HCT116 (cell line): Measurements from ENCODE around the gene TSC22D3. TPM values are rescaled to one million over a fixed set of nuclear protein-coding genes. Genes with fewer than 3 reads are reported as not detected.

Experiments used
- ATAC-seq: fragments of 200-7000 bp; cut with Tn5 transposase; 2 replicates; pipeline ENCODE4 v1.9.1; 2020; ENCODE audit warnings: mild to moderate bottlenecking, moderate library complexity
- BruUV-seq: library from RNA; stranded (reverse); fragments of 400-500 nt; replicated peaks from 2 replicates; lab custom pipeline; 2021; lab: Mats Ljungman, UMichigan
- CTCF ChIA-PET: fragments of 300-600 bp; sonication (Branson Sonifier 250); formaldehyde crosslinking; loops from one replicate; lab custom pipeline; 2021; ENCODE audit warnings: antibody characterized with exemption; lab: Charles Lee
- POLR2A ChIA-PET: fragments of 300-600, 350-600 bp; sonication (Branson Sonifier 250); formaldehyde crosslinking; loops from one replicate; lab custom pipeline; 2021; ENCODE audit warnings: antibody characterized with exemption; lab: Charles Lee
- RAD21 ChIA-PET, 2 experiments: fragments of 300-600 bp; sonication (Branson Sonifier 250); formaldehyde crosslinking; loops; one replicate each; lab custom pipeline; 2023; ENCODE audit warnings: low total read pairs in 2 of 2; ENCODE audit not compliant: uncharacterized antibody in 2 of 2, unreplicated experiment in 2 of 2, low non-redundant PET in 1 of 2; lab: Charles Lee
- DNase-seq: peaks from one replicate; pipeline ENCODE4 v3.0.0-alpha.2; 2010; ENCODE audit warnings: low read depth, low spot score
- H2AFZ ChIP-seq: fragments of 200-600 bp; shearing (Covaris generic), sonication (generic); 2 replicates; pipeline ENCODE4 v1.6.1; 2017; ENCODE audit warnings: low read depth, mixed run types, mixed read lengths, antibody characterized with exemption, low read length; ENCODE audit not compliant: poor library complexity, severe bottlenecking
- H3K27ac ChIP-seq: 2 replicates; pipeline ENCODE4 v1.5.1; 2012; ENCODE audit warnings: low read depth, low read length
- H3K27me3 ChIP-seq: fragments of 200-600 bp; sonication (generic); 2 replicates; pipeline ENCODE4 v1.6.1; 2016; ENCODE audit warnings: mixed run types, low read length, mixed read lengths; ENCODE audit not compliant: insufficient read depth
- H3K36me3 ChIP-seq, 2 experiments: fragments of 200-500 bp in 1 of 2; fragments of 200-600 bp in 1 of 2; sonication (Bioruptor generic) in 1 of 2; sonication (generic) in 1 of 2; 2 replicates each; pipeline versions ENCODE4 v1.5.1 to v1.6.1; 2014 to 2016; ENCODE audit warnings: low read length in 2 of 2, inconsistent platforms in 1 of 2, mixed read lengths in 1 of 2, mixed run types in 1 of 2; ENCODE audit not compliant: insufficient read depth in 2 of 2, control insufficient read depth in 1 of 2
- H3K4me1 ChIP-seq, 2 experiments: fragments of 200-600 bp in 1 of 2; sonication (generic) in 1 of 2; 2 replicates each; pipeline versions ENCODE4 v1.5.1 to v1.6.1; 2012 to 2017; ENCODE audit warnings: low read length in 2 of 2, inconsistent platforms in 1 of 2, mild to moderate bottlenecking in 1 of 2, mixed read lengths in 1 of 2, mixed run types in 1 of 2, moderate library complexity in 1 of 2; ENCODE audit not compliant: insufficient read depth in 2 of 2, control insufficient read depth in 1 of 2
- H3K4me2 ChIP-seq: fragments of 200-600 bp; sonication (generic); 2 replicates; pipeline ENCODE4 v1.6.1; 2017; ENCODE audit warnings: mixed run types, low read length, mixed read lengths
- H3K4me3 ChIP-seq, 2 experiments: fragments of 200-600 bp in 1 of 2; sonication (generic) in 1 of 2; replicated peaks in 1 of 2; 2 replicates each; pipeline ENCODE4 v1.5.1; 2011 to 2016; ENCODE audit warnings: low read length in 2 of 2, control low read depth in 1 of 2, low read depth in 1 of 2, mild to moderate bottlenecking in 1 of 2, mixed read lengths in 1 of 2, mixed run types in 1 of 2
- H3K79me2 ChIP-seq: fragments of 200-600 bp; sonication (generic); 2 replicates; pipeline ENCODE4 v1.6.1; 2017; ENCODE audit warnings: mild to moderate bottlenecking, mixed run types, low read length, moderate library complexity, mixed read lengths; ENCODE audit not compliant: insufficient read depth
- H3K9ac ChIP-seq: fragments of 200-600 bp; sonication (generic); 2 replicates; pipeline ENCODE4 v1.6.1; 2016; ENCODE audit warnings: low read length, mixed read lengths
- H3K9me2 ChIP-seq: fragments of 200-600 bp; sonication (generic), shearing (Covaris generic); 2 replicates; pipeline ENCODE4 v1.6.1; 2017; ENCODE audit warnings: mixed run types, mild to moderate bottlenecking, moderate library complexity; ENCODE audit not compliant: insufficient read depth
- H3K9me3 ChIP-seq, 2 experiments: fragments of 200-500 bp in 1 of 2; fragments of 200-600 bp in 1 of 2; sonication (Bioruptor generic) in 1 of 2; sonication (generic) in 1 of 2; 2 replicates each; pipeline ENCODE4 v1.6.1; 2014 to 2017; ENCODE audit warnings: low read length in 2 of 2, mixed read lengths in 2 of 2, inconsistent platforms in 1 of 2, low read depth in 1 of 2, mild to moderate bottlenecking in 1 of 2, mixed run types in 1 of 2, moderate library complexity in 1 of 2; ENCODE audit not compliant: control insufficient read depth in 1 of 2, insufficient read depth in 1 of 2
- H4K20me1 ChIP-seq: fragments of 200-600 bp; sonication (generic), shearing (Covaris generic); 2 replicates; pipeline ENCODE4 v1.6.1; 2017; ENCODE audit warnings: mixed run types, mild to moderate bottlenecking, moderate library complexity; ENCODE audit not compliant: insufficient read depth
- CBX3 ChIP-seq: IDR thresholded peaks from 2 replicates; pipeline ENCODE4 v1.6.1; 2012; ENCODE audit warnings: low read depth
- CEBPB ChIP-seq: IDR thresholded peaks from 2 replicates; pipeline ENCODE4 v1.6.1; 2012; ENCODE audit warnings: low read depth
- CTCF ChIP-seq, 3 experiments: fragments of 200-600 bp in 1 of 3; sonication (generic) in 1 of 3; IDR thresholded peaks in 2 of 3; conservative IDR thresholded peaks in 1 of 3; 2 replicates each; pipeline ENCODE4 v1.5.1; 2012 to 2017; ENCODE audit warnings: low read depth in 2 of 3, low read length in 2 of 3, antibody characterized with exemption in 1 of 3, borderline replicate concordance in 1 of 3, control low read depth in 1 of 3, mild to moderate bottlenecking in 1 of 3, mixed read lengths in 1 of 3, mixed run types in 1 of 3, moderate library complexity in 1 of 3; ENCODE audit not compliant: insufficient read depth in 1 of 3
- ELF1 ChIP-seq: IDR thresholded peaks from 2 replicates; pipeline ENCODE4 v1.6.1; 2012; ENCODE audit warnings: low read depth, borderline replicate concordance
- EZH2 ChIP-seq: fragments of 200-600 bp; sonication (generic); IDR thresholded peaks from 2 replicates; pipeline ENCODE4 v1.6.1; 2017; ENCODE audit warnings: antibody characterized with exemption, mixed run types
- EZH2phosphoT487 ChIP-seq: fragments of 200-600 bp; IDR thresholded peaks from 2 replicates; pipeline ENCODE4 v1.6.1; 2018; ENCODE audit warnings: antibody characterized with exemption, borderline replicate concordance
- FOSL1 ChIP-seq: IDR thresholded peaks from 2 replicates; pipeline ENCODE4 v1.6.1; 2012; ENCODE audit warnings: low read depth
- JUND ChIP-seq: IDR thresholded peaks from 2 replicates; pipeline ENCODE4 v1.6.1; 2012
- POLR2AphosphoS5 ChIP-seq: IDR thresholded peaks from 2 replicates; pipeline ENCODE4 v1.6.1; 2011; ENCODE audit warnings: mild to moderate bottlenecking, low read depth, low read length, moderate library complexity
- REST ChIP-seq: IDR thresholded peaks from 2 replicates; pipeline ENCODE4 v1.6.1; 2012; ENCODE audit warnings: low read depth
- SIN3A ChIP-seq: IDR thresholded peaks from 2 replicates; pipeline ENCODE4 v1.6.1; 2012; ENCODE audit warnings: low read depth
- TCF7L2 ChIP-seq: IDR thresholded peaks from 2 replicates; pipeline ENCODE4 v1.7.0; 2011; ENCODE audit warnings: borderline replicate concordance, inconsistent platforms; ENCODE audit not compliant: insufficient read depth, insufficient read length; ENCODE audit errors: extremely low read depth
- YY1 ChIP-seq: IDR thresholded peaks from 2 replicates; pipeline ENCODE4 v1.6.1; 2011; ENCODE audit warnings: low read length, low read depth, moderate library complexity, mild to moderate bottlenecking; ENCODE audit not compliant: insufficient replicate concordance; ENCODE audit errors: extremely low read depth
- ZFX ChIP-seq: fragments of 450-650 bp; IDR thresholded peaks from 2 replicates; pipeline ENCODE4 v1.6.1; 2017
- ZNF274 ChIP-seq: fragments of 200-500 bp; sonication (Bioruptor generic); IDR thresholded peaks from 2 replicates; pipeline ENCODE4 v1.6.1; 2014; ENCODE audit warnings: mild to moderate bottlenecking, low read depth, low read length, inconsistent platforms
- intact Hi-C: fragments of 100-400 bp; cut with micrococcal nuclease; formaldehyde crosslinking; loops from 2 replicates; pipeline ENCODE4 v1.10.0; 2022
- total RNA-seq: library from RNA; stranded (reverse); gene quantifications from one replicate; pipeline ENCODE4 v1.2.1, GENCODE V29; 2021; ENCODE audit not compliant: unreplicated experiment

TSC22D3 gene
- total RNA-seq, 1 experiment from 2014 or later = 24.6 TPM

GRCh38 chrX:107701493-107702121 is 74.0 kb downstream of the TSC22D3 start:
- H3K27me3 ChIP-seq = no peaks in the 10 kb centered on the region
- ChIA-PET RAD21 (no interaction called here), POLR2A (no interaction called here), CTCF (no interaction called here)
- no peak overlapping the region for H3K27ac ChIP-seq
- peaks cover 3 to 8% of the 10 kb centered on the region in 2 experiments; a peak in 2 of 4 replicates for H3K4me1 ChIP-seq
- TF ChIP-seq TCF7L2 (no peak), ZNF274 (no peak), CTCF (IDR thresholded peaks at IDR 0.05 in 2 of 3, conservative IDR thresholded peaks at IDR 0.05 in 1 of 3; ENCODE audit: borderline replicate concordance in 1 of 3, insufficient read depth in 1 of 3, low read depth in 2 of 3, low read length in 2 of 3) (no peak), YY1 (no peak), CEBPB (no peak), CBX3 (no peak), EZH2phosphoT487 (no peak), POLR2AphosphoS5 (no peak), EZH2 (no peak), ELF1 (no peak), FOSL1 (no peak), REST (no peak), SIN3A (no peak), JUND (no peak), ZFX (no peak)
- H3K9me2 ChIP-seq = no peaks in the 10 kb centered on the region
- H3K9me3 ChIP-seq = no peaks in the 10 kb centered on the region
- no peak for DNase-seq
- intact Hi-C loops = no loop called here
- BruUV-seq = no TSS peak
- no peak overlapping the region for H3K4me3 ChIP-seq
- no peaks in the 10 kb centered on the region for H4K20me1 ChIP-seq
- H3K36me3 ChIP-seq = no peaks in the 10 kb centered on the region
- H3K79me2 ChIP-seq = no peaks in the 10 kb centered on the region
- no peak overlapping the region for H2AFZ ChIP-seq
- no peak for ATAC-seq
- no peak overlapping the region for H3K4me2 ChIP-seq
- H3K9ac ChIP-seq = no peak overlapping the region
